DMS79 treated with DMSO at 0.1 percent for 48 hours (cell line): ENCODE measurements around the gene IL20.
A peak's percentile ranks its signal among the peaks of the same experiment; 100 is the strongest.

Experiments
- DNase-seq: peaks from one replicate; lab custom pipeline; 2025; lab: John Stamatoyannopoulos, UW

Gene IL20

GRCh38 chr1:206864939-206865671, at the start of gene IL20:
Gene IL20 (plus strand): TSS chr1:206865623. CDS start chr1:206865853, 230 bp downstream.
- no peak for DNase-seq

- DNase-seq: no peak
These were observed 48.8 kb upstream of the IL20 start for GRCh38 chr1:206816390-206817287.

GRCh38 chr1:206821493-206821892, 43.9 kb upstream of the IL20 start:
- peak; percentile 28 for DNase-seq

- DNase-seq: no peak
These were observed 41.7 kb upstream of the IL20 start for GRCh38 chr1:206823727-206824126.

- DNase-seq: no peak
These were observed 41.1 kb upstream of the IL20 start for GRCh38 chr1:206824331-206824730.

GRCh38 chr1:206826394-206826793, 39.0 kb upstream of the IL20 start:
- DNase-seq: peak; percentile 72

- DNase-seq: no peak
These were observed 37.4 kb upstream of the IL20 start for GRCh38 chr1:206828061-206828460.

GRCh38 chr1:206828765-206829164, 36.7 kb upstream of the IL20 start:
- DNase-seq: no peak

GRCh38 chr1:206829282-206829681, 36.1 kb upstream of the IL20 start:
- DNase-seq: no peak

GRCh38 chr1:206829875-206830274, 35.5 kb upstream of the IL20 start:
- DNase-seq: no peak

GRCh38 chr1:206831650-206832049, 33.8 kb upstream of the IL20 start:
- DNase-seq: no peak

GRCh38 chr1:206832352-206832880, 33.0 kb upstream of the IL20 start:
- DNase-seq: no peak

GRCh38 chr1:206833106-206833680, 32.2 kb upstream of the IL20 start:
- peak; percentile 14 for DNase-seq

GRCh38 chr1:206833801-206834200, 31.6 kb upstream of the IL20 start:
- DNase-seq: peak; percentile 81

GRCh38 chr1:206834217-206834616, 31.2 kb upstream of the IL20 start:
- DNase-seq: no peak

GRCh38 chr1:206834711-206835110, 30.7 kb upstream of the IL20 start:
- DNase-seq: no peak

- peak; percentile 48 for DNase-seq
These were observed 30.2 kb upstream of the IL20 start for GRCh38 chr1:206835186-206835585.

- DNase-seq: no peak
These were observed 29.3 kb upstream of the IL20 start for GRCh38 chr1:206836111-206836510.

GRCh38 chr1:206839006-206839560, 26.3 kb upstream of the IL20 start:
- DNase-seq: no peak

- no peak for DNase-seq
These were observed 25.6 kb upstream of the IL20 start for GRCh38 chr1:206839857-206840256.

- no peak for DNase-seq
These were observed 23.7 kb upstream of the IL20 start for GRCh38 chr1:206841609-206842323.

GRCh38 chr1:206842854-206843253, 22.6 kb upstream of the IL20 start:
- DNase-seq: no peak
